Measurements from ENCODE around the gene MT1B. TPM values are rescaled to one million over a fixed set of nuclear protein-coding genes. Genes with fewer than 3 reads are reported as not detected.
"Not testable (repeated sequence)": the region's sequence is repeated elsewhere in the genome, so short reads cannot be mapped to it uniquely, and the experiment has no call there.

MT1B gene
- total RNA-seq, 2 experiments from 2014 or later: not detected

GRCh38 chr16:56672761-56673536 is 21.3 kb downstream of the MT1B start:
- H4K20me1 ChIP-seq (ENCODE audit: insufficient read depth, low read length): no peaks in the 10 kb centered on the region
- H2AFZ ChIP-seq (ENCODE audit: low read length): no peak overlapping the region
- POLR2A ChIA-PET: interaction anchor here (0.7 kb wide), 1 partner anchor 27 kb away, joined by 4 read pairs; no protein-coding TSS in a partner anchor
- no peaks in the 10 kb centered on the region for H3K4me1 ChIP-seq (ENCODE audit: insufficient read depth, low read length, poor library complexity, severe bottlenecking)
- no peak overlapping the region for H3K4me2 ChIP-seq (ENCODE audit: low read length)
- H3K79me2 ChIP-seq (ENCODE audit: insufficient read depth, low read depth, low read length): no peaks in the 10 kb centered on the region
- H3K27ac ChIP-seq (ENCODE audit: low read depth, low read length, poor library complexity, severe bottlenecking): no peak overlapping the region
- no peak for DNase-seq (ENCODE audit: low spot score)
- CTCF ChIA-PET (ENCODE audit: unreplicated experiment): no interaction called here
- H3K9me2 ChIP-seq (ENCODE audit: insufficient read depth, low read length): no peaks in the 10 kb centered on the region
- TF ChIP-seq EZH2phosphoT487 (IDR thresholded peaks at IDR 0.05; ENCODE audit: borderline replicate concordance, low read depth, low read length): no peak
- TF ChIP-seq, protein P1, sequence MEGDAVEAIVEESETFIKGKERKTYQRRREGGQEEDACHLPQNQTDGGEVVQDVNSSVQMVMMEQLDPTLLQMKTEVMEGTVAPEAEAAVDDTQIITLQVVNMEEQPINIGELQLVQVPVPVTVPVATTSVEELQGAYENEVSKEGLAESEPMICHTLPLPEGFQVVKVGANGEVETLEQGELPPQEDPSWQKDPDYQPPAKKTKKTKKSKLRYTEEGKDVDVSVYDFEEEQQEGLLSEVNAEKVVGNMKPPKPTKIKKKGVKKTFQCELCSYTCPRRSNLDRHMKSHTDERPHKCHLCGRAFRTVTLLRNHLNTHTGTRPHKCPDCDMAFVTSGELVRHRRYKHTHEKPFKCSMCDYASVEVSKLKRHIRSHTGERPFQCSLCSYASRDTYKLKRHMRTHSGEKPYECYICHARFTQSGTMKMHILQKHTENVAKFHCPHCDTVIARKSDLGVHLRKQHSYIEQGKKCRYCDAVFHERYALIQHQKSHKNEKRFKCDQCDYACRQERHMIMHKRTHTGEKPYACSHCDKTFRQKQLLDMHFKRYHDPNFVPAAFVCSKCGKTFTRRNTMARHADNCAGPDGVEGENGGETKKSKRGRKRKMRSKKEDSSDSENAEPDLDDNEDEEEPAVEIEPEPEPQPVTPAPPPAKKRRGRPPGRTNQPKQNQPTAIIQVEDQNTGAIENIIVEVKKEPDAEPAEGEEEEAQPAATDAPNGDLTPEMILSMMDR (conservative IDR thresholded peaks at IDR 0.05; ENCODE audit: low read length): no peak
- no peaks in the 10 kb centered on the region for H3K36me3 ChIP-seq (ENCODE audit: insufficient read depth, low read length)
- BruUV-seq (replicated peaks): no TSS peak
- no peak overlapping the region for H3K4me3 ChIP-seq (ENCODE audit: low read depth, low read length, poor library complexity, severe bottlenecking)
- intact Hi-C loops (cut with micrococcal nuclease; ENCODE audit: unreplicated experiment): no loop called here
- no peaks in the 10 kb centered on the region for H3K9me3 ChIP-seq (ENCODE audit: low read length)

DNA sequence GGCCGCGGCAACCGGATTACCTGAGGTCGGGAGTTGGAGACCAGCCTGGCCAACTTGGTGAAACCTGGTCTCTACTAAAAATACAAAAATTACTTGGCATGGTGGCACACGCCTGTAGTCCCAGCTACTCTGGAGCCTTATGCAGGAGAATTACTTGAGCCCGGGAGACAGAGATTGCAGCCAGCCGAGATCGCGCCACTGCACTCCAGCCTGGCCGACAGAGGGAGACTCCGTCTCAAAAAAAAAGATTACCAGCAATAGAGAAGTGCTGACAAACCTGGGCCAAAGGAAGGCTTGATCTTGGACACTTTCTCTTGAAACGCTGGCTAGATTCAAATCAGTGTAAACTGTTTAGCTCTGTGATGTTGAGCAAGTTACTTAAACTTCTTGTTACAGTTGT is 22.2 kb downstream of the MT1B start:
- H3K9me2 ChIP-seq (ENCODE audit: insufficient read depth, low read length): no peaks in the 10 kb centered on the region
- no TSS peak for BruUV-seq (replicated peaks)
- H3K4me1 ChIP-seq (ENCODE audit: insufficient read depth, low read length, poor library complexity, severe bottlenecking): no peaks in the 10 kb centered on the region
- no peaks in the 10 kb centered on the region for H3K9me3 ChIP-seq (ENCODE audit: low read length)
- H3K79me2 ChIP-seq (ENCODE audit: insufficient read depth, low read depth, low read length): no peaks in the 10 kb centered on the region
- POLR2A ChIA-PET: no interaction called here
- no peak for TF ChIP-seq EZH2phosphoT487 (IDR thresholded peaks at IDR 0.05; ENCODE audit: borderline replicate concordance, low read depth, low read length)
- TF ChIP-seq, protein P1 (conservative IDR thresholded peaks at IDR 0.05; ENCODE audit: low read length): peak; percentile 52; the same call in 1 of the 2 replicates
- H2AFZ ChIP-seq (ENCODE audit: low read length): no peak overlapping the region
- intact Hi-C loops (cut with micrococcal nuclease; ENCODE audit: unreplicated experiment): loop anchor here (1.0 kb wide), 1 partner anchor 28 kb away; no protein-coding TSS in a partner anchor
- no peaks in the 10 kb centered on the region for H4K20me1 ChIP-seq (ENCODE audit: insufficient read depth, low read length)
- no peak overlapping the region for H3K27ac ChIP-seq (ENCODE audit: low read depth, low read length, poor library complexity, severe bottlenecking)
- H3K4me3 ChIP-seq (ENCODE audit: low read depth, low read length, poor library complexity, severe bottlenecking): no peak overlapping the region
- no peak overlapping the region for H3K4me2 ChIP-seq (ENCODE audit: low read length)
- H3K36me3 ChIP-seq (ENCODE audit: insufficient read depth, low read length): no peaks in the 10 kb centered on the region
- DNase-seq (ENCODE audit: low spot score): peak; percentile 19
- CTCF ChIA-PET (ENCODE audit: unreplicated experiment): no interaction called here

- H3K36me3 ChIP-seq (ENCODE audit: insufficient read depth, low read length); H3K9me3 ChIP-seq (ENCODE audit: low read length); H3K4me1 ChIP-seq (ENCODE audit: insufficient read depth, low read length, poor library complexity, severe bottlenecking); POLR2A ChIA-PET; H4K20me1 ChIP-seq (ENCODE audit: insufficient read depth, low read length); DNase-seq (ENCODE audit: low spot score); H3K79me2 ChIP-seq (ENCODE audit: insufficient read depth, low read depth, low read length); CTCF ChIA-PET (ENCODE audit: unreplicated experiment); H3K9me2 ChIP-seq (ENCODE audit: insufficient read depth, low read length); H3K4me3 ChIP-seq (ENCODE audit: low read depth, low read length, poor library complexity, severe bottlenecking); BruUV-seq (replicated peaks); H3K4me2 ChIP-seq (ENCODE audit: low read length); H2AFZ ChIP-seq (ENCODE audit: low read length); H3K27ac ChIP-seq (ENCODE audit: low read depth, low read length, poor library complexity, severe bottlenecking): not testable (repeated sequence)
- intact Hi-C loops (cut with micrococcal nuclease; ENCODE audit: unreplicated experiment): loop anchor here (1.0 kb wide), 1 partner anchor 28 kb away; no protein-coding TSS in a partner anchor
Measured at GRCh38 chr16:56674570-56674969, 22.9 kb downstream of the MT1B start.

All from OCI-LY7 (cell line).